ENCODE results near the gene RGS9. TPM values are rescaled to one million over a fixed set of nuclear protein-coding genes. Genes with fewer than 3 reads are reported as not detected.

RGS9 gene
- total and polyA plus RNA-seq, 2 experiments from 2014 or later: 12.8 to 29.6 TPM

DNA sequence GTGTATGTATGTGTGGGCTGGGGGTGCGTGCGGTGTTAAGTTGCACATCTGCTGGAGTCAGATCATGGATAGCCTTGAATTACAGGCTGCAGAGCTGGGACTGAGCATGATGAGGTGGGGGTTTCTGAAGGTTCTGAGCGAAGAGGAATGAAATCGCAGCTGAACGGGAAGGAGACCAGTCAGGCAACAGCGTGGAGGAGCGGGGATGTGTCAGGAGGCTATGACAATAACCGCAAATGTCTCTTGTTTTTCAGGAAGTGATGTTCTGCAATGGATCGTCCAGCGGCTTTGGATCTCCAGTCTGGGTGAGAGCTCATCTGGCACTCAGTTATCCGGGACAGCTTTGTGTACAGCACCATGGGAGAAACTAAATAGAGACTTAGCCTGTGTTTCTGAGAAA lies 20.9 kb downstream of the RGS9 start:
- TF ChIP-seq ZNF114 (CRISPR knock-in tag; IDR thresholded peaks at IDR 0.05) (no peak), ZNF331 (CRISPR knock-in tag; IDR thresholded peaks at IDR 0.05; ENCODE audit: low read depth) (no peak)
- TF ChIP-seq, protein P1, sequence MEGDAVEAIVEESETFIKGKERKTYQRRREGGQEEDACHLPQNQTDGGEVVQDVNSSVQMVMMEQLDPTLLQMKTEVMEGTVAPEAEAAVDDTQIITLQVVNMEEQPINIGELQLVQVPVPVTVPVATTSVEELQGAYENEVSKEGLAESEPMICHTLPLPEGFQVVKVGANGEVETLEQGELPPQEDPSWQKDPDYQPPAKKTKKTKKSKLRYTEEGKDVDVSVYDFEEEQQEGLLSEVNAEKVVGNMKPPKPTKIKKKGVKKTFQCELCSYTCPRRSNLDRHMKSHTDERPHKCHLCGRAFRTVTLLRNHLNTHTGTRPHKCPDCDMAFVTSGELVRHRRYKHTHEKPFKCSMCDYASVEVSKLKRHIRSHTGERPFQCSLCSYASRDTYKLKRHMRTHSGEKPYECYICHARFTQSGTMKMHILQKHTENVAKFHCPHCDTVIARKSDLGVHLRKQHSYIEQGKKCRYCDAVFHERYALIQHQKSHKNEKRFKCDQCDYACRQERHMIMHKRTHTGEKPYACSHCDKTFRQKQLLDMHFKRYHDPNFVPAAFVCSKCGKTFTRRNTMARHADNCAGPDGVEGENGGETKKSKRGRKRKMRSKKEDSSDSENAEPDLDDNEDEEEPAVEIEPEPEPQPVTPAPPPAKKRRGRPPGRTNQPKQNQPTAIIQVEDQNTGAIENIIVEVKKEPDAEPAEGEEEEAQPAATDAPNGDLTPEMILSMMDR (conservative IDR thresholded peaks at IDR 0.05; ENCODE audit: low read depth in 2 of 2): no peak
- Histone ChIP-seq H3F3A (replicated peaks; ENCODE audit: low read depth) (no peaks in the 10 kb centered on the region), H3K27me3 (ENCODE audit: insufficient read depth) (no peaks in the 10 kb centered on the region), H3K9me2 (ENCODE audit: insufficient read depth) (no peaks in the 10 kb centered on the region), H3K4me3 (no peak overlapping the region), H3K4me2 (no peak overlapping the region), H3K79me2 (replicated peaks; ENCODE audit: insufficient read depth) (no peaks in the 10 kb centered on the region), H2AFZ (no peak overlapping the region), H4K20me1 (replicated peaks; ENCODE audit: insufficient read depth) (no peaks in the 10 kb centered on the region), H3K27ac (ENCODE audit: low read depth) (no peak overlapping the region), H3K4me1 (ENCODE audit: insufficient read depth) (peaks cover 8% of the 10 kb centered on the region; the same call in 1 of the 2 replicates), H3K36me3 (ENCODE audit: insufficient read depth) (no peaks in the 10 kb centered on the region)
- H3K27me3 Mint-ChIP-seq (ENCODE audit: insufficient read depth, low read depth, poor library complexity): no peaks in the 10 kb centered on the region
- ATAC-seq (no peak), DNase-seq (ENCODE audit: low spot score) (no peak)
- H3K36me3 Mint-ChIP-seq (ENCODE audit: low read depth): no peaks in the 10 kb centered on the region; the same call in 2 of the 3 replicates
- H3K9me3 Mint-ChIP-seq: no peaks in the 10 kb centered on the region
- H3K4me1 Mint-ChIP-seq: peaks cover 19% of the 10 kb centered on the region
- no peak overlapping the region for H3K4me3 Mint-ChIP-seq
- no peak overlapping the region for H3K27ac Mint-ChIP-seq

DNA sequence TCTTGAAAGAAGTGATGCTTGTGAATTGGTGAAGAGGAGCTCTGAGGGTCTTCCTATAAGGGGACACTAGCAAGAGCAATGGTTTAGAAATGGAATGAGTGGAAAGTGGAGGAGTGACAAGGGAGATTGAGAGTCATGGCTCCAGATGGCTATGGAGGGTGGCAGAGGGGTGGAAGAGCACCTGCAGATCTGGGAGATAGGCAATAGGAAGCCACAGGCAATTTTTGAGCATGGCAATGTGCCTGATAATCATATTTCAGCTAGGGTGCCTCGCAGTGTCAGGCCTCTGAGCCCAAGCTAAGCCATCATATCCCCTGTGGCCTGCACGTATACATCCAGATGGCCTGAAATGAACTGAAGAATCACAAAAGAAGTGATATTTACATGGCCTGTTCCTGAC lies 21.5 kb downstream of the RGS9 start:
- no peak overlapping the region for H3K4me3 Mint-ChIP-seq
- H3K4me1 Mint-ChIP-seq: peaks cover 19% of the 10 kb centered on the region
- H3K27ac Mint-ChIP-seq: no peak overlapping the region
- Histone ChIP-seq H3K79me2 (replicated peaks; ENCODE audit: insufficient read depth) (no peaks in the 10 kb centered on the region), H3K27me3 (ENCODE audit: insufficient read depth) (no peaks in the 10 kb centered on the region), H3K27ac (ENCODE audit: low read depth) (no peak overlapping the region), H3F3A (replicated peaks; ENCODE audit: low read depth) (no peaks in the 10 kb centered on the region), H4K20me1 (replicated peaks; ENCODE audit: insufficient read depth) (no peaks in the 10 kb centered on the region), H3K36me3 (ENCODE audit: insufficient read depth) (no peaks in the 10 kb centered on the region), H3K4me1 (ENCODE audit: insufficient read depth) (peaks cover 8% of the 10 kb centered on the region; the same call in 1 of the 2 replicates), H3K9me2 (ENCODE audit: insufficient read depth) (no peaks in the 10 kb centered on the region), H2AFZ (no peak overlapping the region), H3K4me3 (no peak overlapping the region), H3K4me2 (no peak overlapping the region)
- ATAC-seq (no peak), DNase-seq (ENCODE audit: low spot score) (no peak)
- no peaks in the 10 kb centered on the region for H3K27me3 Mint-ChIP-seq (ENCODE audit: insufficient read depth, low read depth, poor library complexity)
- no peaks in the 10 kb centered on the region; the same call in 2 of the 3 replicates for H3K9me3 Mint-ChIP-seq
- no peaks in the 10 kb centered on the region; the same call in 2 of the 3 replicates for H3K36me3 Mint-ChIP-seq (ENCODE audit: low read depth)
- TF ChIP-seq ZNF114 (CRISPR knock-in tag; IDR thresholded peaks at IDR 0.05) (no peak), ZNF331 (CRISPR knock-in tag; IDR thresholded peaks at IDR 0.05; ENCODE audit: low read depth) (no peak), CREB1 (CRISPR knock-in tag; IDR thresholded peaks at IDR 0.05; ENCODE audit: low read depth) (no peak), STAT1 (IDR thresholded peaks at IDR 0.05; ENCODE audit: unreplicated experiment) (no peak), NANOG (IDR thresholded peaks at IDR 0.05; ENCODE audit: borderline replicate concordance) (no peak), JUNB (IDR thresholded peaks at IDR 0.05; ENCODE audit: unreplicated experiment) (no peak), EZH2phosphoT487 (IDR thresholded peaks at IDR 0.05; ENCODE audit: unreplicated experiment) (no peak), POLR2AphosphoS5 (IDR thresholded peaks at IDR 0.05; ENCODE audit: low read depth) (no peak)
- TF ChIP-seq, protein P1 (conservative IDR thresholded peaks at IDR 0.05; ENCODE audit: low read depth in 2 of 2): no peak
- TF ChIP-seq, protein P2, sequence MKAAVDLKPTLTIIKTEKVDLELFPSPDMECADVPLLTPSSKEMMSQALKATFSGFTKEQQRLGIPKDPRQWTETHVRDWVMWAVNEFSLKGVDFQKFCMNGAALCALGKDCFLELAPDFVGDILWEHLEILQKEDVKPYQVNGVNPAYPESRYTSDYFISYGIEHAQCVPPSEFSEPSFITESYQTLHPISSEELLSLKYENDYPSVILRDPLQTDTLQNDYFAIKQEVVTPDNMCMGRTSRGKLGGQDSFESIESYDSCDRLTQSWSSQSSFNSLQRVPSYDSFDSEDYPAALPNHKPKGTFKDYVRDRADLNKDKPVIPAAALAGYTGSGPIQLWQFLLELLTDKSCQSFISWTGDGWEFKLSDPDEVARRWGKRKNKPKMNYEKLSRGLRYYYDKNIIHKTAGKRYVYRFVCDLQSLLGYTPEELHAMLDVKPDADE (IDR thresholded peaks at IDR 0.05): no peak
- TF ChIP-seq, protein P3, sequence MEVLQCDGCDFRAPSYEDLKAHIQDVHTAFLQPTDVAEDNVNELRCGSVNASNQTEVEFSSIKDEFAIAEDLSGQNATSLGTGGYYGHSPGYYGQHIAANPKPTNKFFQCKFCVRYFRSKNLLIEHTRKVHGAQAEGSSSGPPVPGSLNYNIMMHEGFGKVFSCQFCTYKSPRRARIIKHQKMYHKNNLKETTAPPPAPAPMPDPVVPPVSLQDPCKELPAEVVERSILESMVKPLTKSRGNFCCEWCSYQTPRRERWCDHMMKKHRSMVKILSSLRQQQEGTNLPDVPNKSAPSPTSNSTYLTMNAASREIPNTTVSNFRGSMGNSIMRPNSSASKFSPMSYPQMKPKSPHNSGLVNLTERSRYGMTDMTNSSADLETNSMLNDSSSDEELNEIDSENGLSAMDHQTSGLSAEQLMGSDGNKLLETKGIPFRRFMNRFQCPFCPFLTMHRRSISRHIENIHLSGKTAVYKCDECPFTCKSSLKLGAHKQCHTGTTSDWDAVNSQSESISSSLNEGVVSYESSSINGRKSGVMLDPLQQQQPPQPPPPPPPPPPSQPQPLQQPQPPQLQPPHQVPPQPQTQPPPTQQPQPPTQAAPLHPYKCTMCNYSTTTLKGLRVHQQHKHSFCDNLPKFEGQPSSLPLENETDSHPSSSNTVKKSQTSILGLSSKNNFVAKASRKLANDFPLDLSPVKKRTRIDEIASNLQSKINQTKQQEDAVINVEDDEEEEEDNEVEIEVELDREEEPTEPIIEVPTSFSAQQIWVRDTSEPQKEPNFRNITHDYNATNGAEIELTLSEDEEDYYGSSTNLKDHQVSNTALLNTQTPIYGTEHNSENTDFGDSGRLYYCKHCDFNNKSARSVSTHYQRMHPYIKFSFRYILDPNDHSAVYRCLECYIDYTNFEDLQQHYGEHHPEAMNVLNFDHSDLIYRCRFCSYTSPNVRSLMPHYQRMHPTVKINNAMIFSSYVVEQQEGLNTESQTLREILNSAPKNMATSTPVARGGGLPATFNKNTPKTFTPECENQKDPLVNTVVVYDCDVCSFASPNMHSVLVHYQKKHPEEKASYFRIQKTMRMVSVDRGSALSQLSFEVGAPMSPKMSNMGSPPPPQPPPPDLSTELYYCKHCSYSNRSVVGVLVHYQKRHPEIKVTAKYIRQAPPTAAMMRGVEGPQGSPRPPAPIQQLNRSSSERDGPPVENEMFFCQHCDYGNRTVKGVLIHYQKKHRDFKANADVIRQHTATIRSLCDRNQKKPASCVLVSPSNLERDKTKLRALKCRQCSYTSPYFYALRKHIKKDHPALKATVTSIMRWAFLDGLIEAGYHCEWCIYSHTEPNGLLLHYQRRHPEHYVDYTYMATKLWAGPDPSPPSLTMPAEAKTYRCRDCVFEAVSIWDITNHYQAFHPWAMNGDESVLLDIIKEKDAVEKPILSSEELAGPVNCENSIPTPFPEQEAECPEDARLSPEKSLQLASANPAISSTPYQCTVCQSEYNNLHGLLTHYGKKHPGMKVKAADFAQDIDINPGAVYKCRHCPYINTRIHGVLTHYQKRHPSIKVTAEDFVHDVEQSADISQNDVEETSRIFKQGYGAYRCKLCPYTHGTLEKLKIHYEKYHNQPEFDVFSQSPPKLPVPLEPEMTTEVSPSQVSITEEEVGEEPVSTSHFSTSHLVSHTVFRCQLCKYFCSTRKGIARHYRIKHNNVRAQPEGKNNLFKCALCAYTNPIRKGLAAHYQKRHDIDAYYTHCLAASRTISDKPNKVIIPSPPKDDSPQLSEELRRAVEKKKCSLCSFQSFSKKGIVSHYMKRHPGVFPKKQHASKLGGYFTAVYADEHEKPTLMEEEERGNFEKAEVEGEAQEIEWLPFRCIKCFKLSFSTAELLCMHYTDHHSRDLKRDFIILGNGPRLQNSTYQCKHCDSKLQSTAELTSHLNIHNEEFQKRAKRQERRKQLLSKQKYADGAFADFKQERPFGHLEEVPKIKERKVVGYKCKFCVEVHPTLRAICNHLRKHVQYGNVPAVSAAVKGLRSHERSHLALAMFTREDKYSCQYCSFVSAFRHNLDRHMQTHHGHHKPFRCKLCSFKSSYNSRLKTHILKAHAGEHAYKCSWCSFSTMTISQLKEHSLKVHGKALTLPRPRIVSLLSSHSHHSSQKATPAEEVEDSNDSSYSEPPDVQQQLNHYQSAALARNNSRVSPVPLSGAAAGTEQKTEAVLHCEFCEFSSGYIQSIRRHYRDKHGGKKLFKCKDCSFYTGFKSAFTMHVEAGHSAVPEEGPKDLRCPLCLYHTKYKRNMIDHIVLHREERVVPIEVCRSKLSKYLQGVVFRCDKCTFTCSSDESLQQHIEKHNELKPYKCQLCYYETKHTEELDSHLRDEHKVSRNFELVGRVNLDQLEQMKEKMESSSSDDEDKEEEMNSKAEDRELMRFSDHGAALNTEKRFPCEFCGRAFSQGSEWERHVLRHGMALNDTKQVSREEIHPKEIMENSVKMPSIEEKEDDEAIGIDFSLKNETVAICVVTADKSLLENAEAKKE (CRISPR knock-in tag; IDR thresholded peaks at IDR 0.05): no peak
